ENCODE data around the gene FAIM.
"Not testable (repeated sequence)": the region's sequence is repeated elsewhere in the genome, so short reads cannot be mapped to it uniquely, and the experiment has no call there.

Gene FAIM, protein sequence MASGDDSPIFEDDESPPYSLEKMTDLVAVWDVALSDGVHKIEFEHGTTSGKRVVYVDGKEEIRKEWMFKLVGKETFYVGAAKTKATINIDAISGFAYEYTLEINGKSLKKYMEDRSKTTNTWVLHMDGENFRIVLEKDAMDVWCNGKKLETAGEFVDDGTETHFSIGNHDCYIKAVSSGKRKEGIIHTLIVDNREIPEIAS

DNA sequence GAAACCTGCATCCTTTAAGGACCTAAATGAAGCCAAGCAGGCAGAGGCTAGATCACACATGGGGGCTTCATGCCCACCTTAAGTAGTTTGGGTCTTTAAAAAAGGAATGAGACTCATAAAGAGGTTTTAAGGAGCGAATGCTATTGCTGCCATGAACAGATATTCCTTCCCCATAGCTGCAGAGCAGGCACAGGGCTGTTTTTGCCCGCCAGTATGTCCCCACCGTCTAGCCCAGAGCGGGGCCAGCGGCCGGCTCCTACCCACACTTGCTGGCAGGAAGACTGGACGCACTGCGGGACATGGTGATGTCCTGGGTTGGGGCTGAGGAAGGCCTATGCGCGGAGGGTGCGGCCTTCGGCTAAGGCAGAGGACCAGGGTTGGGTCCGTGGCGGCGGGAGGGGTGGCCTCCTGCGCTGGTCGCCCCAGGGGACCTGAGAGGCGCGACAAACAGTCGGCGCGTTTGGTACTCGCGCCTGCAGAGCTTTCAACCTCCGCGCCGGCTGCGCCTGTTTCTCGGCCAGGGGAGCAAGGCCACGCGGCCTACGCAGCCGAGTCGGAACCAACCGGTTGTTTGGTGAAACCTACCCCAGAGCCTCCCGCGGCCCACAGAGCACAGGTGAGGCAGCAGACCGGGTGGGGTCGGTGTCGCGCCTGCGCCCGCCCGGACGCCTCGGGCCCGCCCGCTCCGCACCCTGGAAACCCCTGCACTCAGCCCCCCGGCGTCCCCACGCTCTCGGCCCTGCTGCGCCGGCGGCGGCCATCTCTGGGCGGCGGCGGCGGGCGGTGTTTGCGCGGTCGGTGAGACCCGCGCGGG, at the start of gene FAIM:
FAIM (plus strand) TSS at position 450 of the 814 bp plus-strand sequence. CDS start 10,956 bp downstream, outside the sequence.
- DNase-seq: peak; percentile 68

DNA sequence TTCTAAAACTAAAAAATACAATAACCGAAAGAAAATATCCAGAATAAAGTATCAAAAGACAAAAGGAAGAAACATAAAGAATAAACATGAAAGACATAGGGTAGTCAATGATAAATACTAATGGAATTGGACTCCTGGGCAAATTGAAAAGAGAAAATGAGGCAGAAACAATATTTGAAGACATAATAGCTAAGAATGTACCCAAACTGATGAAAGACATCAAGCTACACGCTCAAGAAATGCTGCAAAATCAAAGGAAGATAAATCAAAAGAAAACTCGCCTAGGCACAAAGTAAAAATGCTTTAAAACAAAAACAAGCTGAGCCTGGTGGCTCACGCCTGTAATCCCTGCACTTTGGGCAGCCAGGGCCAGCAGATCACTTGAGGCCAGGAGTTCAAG, 49.4 kb upstream of the FAIM start:
- DNase-seq: no peak

DNA sequence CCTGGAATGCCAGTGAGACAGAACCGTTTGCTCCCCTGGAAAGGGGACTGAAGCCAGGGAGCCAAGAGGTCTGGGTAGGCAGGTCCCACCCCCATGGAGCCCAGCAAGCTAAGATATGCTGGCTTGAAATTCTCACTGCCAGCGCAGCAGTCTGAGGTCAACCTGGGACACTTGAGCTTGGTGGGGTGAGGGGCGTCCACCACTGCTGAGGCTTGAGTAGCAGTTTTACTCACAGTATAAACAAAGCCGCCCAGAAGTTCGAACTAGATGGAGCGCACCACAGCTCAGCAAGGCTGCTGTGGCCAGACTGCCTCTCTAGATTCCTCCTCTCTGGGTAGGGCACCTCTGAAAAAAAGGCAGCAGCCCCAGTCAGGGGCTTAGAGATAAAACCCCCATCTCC, 48.1 kb upstream of the FAIM start:
- DNase-seq: no peak

- DNase-seq: not testable (repeated sequence)
These were observed 45.7 kb upstream of the FAIM start for GRCh38 chr3:138562902-138563301.

- DNase-seq: not testable (repeated sequence)
These were observed 42.3 kb upstream of the FAIM start for GRCh38 chr3:138566293-138566692.

DNA sequence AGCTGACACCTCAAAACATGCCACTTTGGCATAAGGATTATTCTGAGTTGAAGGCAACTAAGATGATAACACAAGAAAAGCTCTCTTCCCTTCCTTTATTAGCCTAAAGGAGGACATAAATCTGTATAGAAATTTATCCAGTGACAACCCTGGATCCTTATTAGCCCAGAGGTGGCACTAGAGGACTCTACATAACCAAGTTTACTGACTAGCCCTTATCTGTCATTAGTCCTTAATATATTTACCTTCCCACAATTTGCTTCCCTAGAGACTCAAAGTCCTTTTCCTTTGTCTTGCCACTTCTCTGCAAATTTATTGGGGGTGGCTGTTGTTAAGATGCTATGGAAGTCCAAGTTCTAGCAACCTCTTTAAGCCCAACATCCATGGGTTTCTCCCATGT, 41.2 kb upstream of the FAIM start:
- no peak for DNase-seq

DNA sequence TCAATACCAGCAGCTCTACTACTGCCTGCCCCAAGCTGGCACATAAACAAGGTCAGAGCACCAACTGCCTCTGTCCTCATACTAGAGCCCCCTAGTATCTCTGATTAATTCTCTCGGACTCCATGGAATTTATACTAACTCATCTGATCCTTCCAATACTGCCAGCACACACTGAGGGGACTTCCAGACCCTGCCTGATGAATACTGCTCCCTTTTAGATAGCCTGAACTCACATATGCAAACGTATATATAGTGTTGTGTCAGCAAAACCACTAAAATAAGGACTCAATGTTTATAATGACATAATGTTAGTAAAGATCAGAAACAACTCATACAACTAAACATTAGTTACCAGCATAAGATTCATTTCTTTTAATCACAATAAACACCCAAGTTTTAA, 39.5 kb upstream of the FAIM start:
- no peak for DNase-seq

DNA sequence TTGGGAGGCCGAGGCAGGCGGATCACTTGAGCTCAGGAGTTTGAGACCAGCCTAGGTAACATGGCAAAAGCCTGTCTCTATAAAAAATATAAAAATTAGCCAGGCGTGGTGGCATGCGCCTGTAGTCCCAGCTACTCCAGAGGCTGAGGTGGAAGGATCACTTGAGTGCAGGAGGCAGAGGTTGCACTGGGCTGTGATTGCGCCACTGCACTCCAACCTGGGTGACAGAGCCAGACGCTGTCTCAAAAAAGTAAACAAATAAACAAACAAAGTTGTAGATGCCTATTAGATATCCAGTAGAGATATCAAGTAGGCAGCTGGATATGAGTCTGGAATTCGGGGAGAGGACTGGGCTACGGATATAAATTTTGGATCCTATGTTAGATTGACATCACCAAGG, 38.9 kb upstream of the FAIM start:
- not testable (repeated sequence) for DNase-seq

GRCh38 chr3:138573138-138573537, 35.4 kb upstream of the FAIM start:
- no peak for DNase-seq

GRCh38 chr3:138578141-138578540, 30.4 kb upstream of the FAIM start:
- DNase-seq: no peak

- no peak for DNase-seq
These were observed 29.5 kb upstream of the FAIM start for GRCh38 chr3:138578961-138579574.

- no peak for DNase-seq
These were observed 21.2 kb upstream of the FAIM start for GRCh38 chr3:138587374-138587773.

GRCh38 chr3:138588445-138588844, 20.1 kb upstream of the FAIM start:
- no peak for DNase-seq

- DNase-seq: no peak
These were observed 17.2 kb upstream of the FAIM start for GRCh38 chr3:138591392-138591791.

DNA sequence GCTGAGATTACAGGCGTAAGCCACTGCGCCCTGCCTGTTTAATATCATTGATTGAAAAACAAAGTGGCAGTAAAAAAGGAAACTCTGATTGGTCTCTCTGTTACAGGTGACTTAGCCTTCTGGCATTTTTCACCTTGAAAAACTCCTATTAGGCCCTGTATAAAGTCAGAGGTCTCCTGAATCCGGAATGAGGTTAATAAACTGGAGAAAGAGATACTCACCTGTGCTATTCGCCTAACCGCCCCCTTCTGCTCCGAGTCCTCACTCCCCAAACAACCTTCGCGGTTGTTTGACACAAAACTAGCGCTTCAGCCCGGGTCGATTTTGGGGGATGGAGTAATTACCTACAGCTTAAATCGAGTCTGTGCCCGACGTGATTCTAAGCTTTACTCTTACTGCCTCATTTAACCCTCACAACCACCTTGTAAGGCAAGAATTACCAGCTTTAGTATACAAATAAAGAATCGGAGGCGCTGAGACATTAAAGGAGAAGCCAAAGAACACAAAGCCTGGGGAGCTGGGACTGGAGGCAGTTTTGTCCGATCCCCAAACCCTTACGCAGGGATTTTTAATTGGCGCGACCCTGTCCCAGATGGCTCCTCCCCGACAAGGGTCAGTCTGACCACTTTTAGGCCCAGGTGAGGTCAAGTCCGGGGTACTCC, 15.0 kb upstream of the FAIM start:
- DNase-seq: no peak

DNA sequence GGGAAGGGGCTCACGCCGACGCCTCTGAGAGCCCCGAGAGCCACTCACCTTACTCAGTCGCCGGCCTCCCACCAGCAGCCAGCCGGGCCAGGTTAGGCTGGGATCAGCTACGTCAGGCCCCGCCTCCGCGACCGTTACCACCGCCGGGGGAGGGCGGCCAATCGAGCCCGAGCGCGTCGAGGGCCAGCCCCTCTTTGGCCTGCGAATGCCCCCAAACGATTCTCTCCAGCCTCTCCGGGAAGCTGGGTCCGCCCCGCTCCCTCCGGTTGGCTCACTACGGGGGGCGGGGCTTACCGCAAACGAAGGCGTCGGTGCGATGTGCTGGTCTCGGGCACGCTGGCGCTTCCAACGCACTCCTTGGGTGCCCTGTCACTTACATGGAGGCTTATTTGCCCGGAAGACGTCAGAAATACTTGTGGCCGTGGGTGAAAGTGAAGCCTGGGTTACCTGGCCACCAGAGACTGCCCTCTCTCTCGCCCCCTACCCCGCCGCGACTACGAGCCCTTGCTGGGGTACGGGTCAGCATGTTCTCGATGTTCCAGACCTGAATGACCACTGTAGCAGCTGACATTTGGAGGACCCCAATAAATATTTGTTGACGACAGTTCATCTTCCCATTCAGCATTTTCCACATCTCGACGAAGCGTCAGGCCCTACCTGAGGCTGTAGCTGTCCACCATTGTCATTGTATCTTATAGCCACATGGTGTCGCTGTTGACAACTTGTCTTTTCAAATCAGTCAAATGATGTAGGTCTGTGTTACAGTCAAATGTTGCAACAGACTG, 14.2 kb upstream of the FAIM start, which contains the start of gene CEP70:
CEP70 (minus strand) TSS at position 111 of the 785 bp plus-strand sequence. CDS start 21,333 bp downstream, outside the sequence.
- peak; percentile 93 for DNase-seq

DNA sequence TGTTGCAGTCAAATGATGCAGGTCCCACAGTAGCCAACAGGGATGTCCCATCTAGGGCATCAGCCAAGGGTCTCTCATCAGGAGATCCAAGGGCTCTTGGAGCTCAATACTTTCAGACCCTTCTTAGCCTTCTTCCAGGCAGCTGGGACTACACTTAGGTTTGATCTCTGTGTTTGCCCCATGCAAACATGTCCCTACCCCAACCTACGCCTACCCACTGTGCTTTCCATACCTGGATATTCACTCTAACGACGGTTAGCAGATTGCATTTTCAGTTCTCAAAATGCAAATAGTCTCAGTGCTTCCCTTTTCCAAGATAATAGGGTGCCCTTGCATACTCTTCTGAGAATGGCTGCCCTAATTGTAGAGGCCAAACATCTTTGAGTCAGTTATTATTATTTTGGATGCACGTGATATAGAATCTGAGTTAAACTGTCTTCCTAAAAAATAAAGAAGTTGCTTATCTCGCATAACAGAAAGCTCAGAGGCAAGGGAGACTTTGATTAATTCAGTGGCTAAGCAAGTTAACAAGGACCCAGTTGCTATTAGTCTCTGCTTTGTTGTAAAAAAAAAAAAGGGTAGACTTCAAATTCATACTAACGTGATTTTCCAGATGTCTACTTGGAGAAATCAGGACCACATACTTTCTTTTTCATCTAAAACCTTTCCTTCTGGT, 13.5 kb upstream of the FAIM start:
- DNase-seq: no peak

- not testable (repeated sequence) for DNase-seq
These were observed 11.2 kb upstream of the FAIM start for GRCh38 chr3:138597186-138597976.

- no peak for DNase-seq
These were observed 10.0 kb upstream of the FAIM start for GRCh38 chr3:138598534-138598933.

DNA sequence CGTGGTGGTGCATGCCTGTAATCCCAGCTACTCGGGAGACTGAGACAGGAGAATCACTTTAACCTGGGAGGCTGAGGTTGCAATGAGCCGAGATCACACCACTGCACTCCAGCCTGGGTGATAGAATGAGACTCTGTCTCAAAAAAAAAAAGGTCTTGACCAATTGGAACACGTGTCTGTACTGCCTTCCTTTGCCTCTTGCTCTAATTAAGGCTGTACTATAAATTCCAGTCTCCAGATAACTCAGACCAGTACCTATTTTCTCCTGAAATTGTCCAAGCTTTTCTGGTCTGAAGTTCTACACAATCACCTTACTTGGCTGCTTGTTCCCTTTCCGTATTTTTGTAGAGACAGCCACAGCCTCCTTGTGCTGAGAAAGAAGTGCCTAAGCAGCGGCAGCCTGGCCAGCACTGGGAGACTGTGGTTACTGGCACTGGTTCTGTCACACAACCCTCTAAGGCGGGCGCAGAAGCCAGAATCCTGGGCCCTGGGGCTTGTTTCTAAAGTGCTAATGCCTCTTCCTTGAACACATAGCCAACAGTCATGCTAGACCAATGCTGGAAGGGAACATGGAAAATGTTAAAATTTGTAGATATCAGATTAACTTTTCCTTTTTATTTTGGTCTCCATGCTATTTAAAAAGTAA, 8.3 kb upstream of the FAIM start:
- no peak for DNase-seq

Measured in fibroblast of skin of right biceps (primary cell).